ENCODE results near the gene ZNF814.

The ZNF814 gene

DNA sequence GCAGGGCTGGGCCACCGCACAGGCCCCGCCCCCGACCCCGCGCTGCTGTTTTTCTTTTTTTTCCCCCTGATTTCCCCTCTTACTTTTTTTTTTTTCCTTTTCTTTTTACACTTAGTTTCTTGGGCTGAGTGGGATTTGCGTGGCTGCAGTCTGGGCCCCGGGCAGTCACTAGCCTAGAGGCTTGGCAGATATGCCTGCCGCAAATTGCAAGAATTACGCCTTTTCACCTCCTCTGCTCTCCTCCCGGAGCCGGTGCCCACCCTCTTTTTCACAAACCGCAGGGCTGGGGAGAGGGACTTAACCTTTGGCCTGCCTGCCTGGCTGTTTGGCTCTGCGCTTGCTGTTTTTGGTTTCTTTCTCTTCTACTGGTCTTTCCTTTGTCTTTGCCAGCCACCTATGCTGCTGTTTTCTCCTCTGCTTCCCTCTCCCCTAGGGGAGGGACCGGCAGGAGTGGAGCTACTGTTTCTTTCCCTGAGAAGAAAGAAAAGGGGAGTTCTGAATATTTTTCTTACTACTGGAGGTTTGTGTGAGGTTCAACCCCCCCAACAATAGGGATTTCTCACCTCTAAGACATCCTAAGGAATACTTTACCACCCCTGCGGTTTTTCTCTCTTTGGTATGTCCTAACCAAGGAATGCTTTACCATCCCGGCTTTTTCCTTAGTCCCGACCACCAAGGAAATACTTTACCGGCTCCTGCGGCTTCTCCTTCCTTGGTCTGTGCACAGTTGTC lies 85.1 kb downstream of the ZNF814 start:
- no peak for TF ChIP-seq POLR2A (IDR thresholded peaks at IDR 0.05; ENCODE audit: extremely low read depth, insufficient read length)
- TF ChIP-seq MYC (IDR thresholded peaks at IDR 0.05; ENCODE audit: low read depth, low read length): no peak
- no peak overlapping the region for H3K4me3 ChIP-seq (ENCODE audit: low read depth, low read length)
- DNase-seq (ENCODE audit: low read depth): no peak

DNA sequence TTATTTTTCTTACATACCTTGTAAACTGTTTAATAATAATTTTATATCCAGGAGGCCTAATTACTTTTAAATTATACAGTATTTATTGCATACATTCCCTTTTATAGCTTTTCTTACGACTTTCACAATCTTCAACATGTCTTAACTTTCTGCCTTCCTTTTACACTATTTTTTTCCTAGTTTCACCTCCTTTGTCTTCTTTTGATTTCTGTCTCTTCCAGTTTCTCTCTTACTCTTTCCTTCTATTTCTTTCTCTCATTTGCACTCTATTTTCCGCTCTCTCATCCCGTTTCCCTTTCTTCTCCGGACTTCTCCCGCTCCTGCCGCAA lies 85.6 kb downstream of the ZNF814 start:
- DNase-seq (ENCODE audit: low read depth): no peak
- TF ChIP-seq MYC (IDR thresholded peaks at IDR 0.05; ENCODE audit: low read depth, low read length): no peak
- no peak for TF ChIP-seq POLR2A (IDR thresholded peaks at IDR 0.05; ENCODE audit: extremely low read depth, insufficient read length)
- TF ChIP-seq, protein P1, sequence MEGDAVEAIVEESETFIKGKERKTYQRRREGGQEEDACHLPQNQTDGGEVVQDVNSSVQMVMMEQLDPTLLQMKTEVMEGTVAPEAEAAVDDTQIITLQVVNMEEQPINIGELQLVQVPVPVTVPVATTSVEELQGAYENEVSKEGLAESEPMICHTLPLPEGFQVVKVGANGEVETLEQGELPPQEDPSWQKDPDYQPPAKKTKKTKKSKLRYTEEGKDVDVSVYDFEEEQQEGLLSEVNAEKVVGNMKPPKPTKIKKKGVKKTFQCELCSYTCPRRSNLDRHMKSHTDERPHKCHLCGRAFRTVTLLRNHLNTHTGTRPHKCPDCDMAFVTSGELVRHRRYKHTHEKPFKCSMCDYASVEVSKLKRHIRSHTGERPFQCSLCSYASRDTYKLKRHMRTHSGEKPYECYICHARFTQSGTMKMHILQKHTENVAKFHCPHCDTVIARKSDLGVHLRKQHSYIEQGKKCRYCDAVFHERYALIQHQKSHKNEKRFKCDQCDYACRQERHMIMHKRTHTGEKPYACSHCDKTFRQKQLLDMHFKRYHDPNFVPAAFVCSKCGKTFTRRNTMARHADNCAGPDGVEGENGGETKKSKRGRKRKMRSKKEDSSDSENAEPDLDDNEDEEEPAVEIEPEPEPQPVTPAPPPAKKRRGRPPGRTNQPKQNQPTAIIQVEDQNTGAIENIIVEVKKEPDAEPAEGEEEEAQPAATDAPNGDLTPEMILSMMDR (IDR thresholded peaks at IDR 0.05; ENCODE audit: low read depth, low read length): no peak
- TF ChIP-seq, protein P2, sequence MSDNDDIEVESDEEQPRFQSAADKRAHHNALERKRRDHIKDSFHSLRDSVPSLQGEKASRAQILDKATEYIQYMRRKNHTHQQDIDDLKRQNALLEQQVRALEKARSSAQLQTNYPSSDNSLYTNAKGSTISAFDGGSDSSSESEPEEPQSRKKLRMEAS (IDR thresholded peaks at IDR 0.05; ENCODE audit: low read depth, low read length): no peak
- no peak overlapping the region for H3K4me3 ChIP-seq (ENCODE audit: low read depth, low read length)

DNA sequence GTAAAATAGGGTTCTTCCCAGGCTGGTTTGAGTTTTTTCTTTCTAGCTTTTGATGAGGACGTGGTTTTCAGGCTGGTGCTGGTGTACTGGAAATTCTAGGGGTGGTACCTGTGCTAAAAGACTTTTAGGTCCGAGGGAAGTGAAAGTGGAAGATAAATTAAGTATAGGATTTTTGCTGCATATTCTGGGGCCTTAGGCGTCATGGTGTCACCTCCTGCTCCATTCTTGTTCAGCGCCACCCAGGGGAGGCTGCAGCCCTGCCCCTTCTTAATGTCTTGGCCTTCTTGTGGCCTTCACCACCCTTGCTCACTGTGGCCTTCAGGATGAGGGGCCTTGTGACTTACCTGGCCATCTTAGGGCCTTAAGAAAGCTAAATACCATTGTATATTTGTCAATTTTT lies 86.6 kb downstream of the ZNF814 start:
- DNase-seq (ENCODE audit: low read depth): no peak
- TF ChIP-seq, protein P2 (IDR thresholded peaks at IDR 0.05; ENCODE audit: low read depth, low read length): no peak
- TF ChIP-seq MYC (IDR thresholded peaks at IDR 0.05; ENCODE audit: low read depth, low read length) (no peak), POLR2A (IDR thresholded peaks at IDR 0.05; ENCODE audit: extremely low read depth, insufficient read length) (no peak)
- TF ChIP-seq, protein P1 (IDR thresholded peaks at IDR 0.05; ENCODE audit: low read depth, low read length): no peak
- H3K4me3 ChIP-seq (ENCODE audit: low read depth, low read length): no peak overlapping the region

DNA sequence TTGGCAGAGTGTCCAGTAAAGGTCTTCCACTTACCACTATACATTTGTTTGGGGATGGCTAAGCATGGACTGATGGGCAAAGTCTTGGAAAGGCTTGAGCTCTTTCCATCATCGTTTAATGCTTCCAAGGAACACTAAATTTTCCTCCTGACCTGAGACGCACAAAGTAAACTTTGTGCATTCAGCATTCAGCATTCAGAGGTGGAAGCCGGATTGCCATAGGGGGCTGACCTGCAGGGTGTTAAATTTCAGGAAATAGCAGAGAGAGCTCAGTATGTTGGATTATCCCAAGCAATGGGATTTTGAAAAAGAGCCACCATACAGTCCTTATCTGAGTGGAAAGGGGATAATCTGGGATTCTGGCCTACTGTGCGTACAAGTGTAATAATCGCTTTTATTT lies 88.1 kb downstream of the ZNF814 start:
- TF ChIP-seq, protein P2 (IDR thresholded peaks at IDR 0.05; ENCODE audit: low read depth, low read length): no peak
- TF ChIP-seq POLR2A (IDR thresholded peaks at IDR 0.05; ENCODE audit: extremely low read depth, insufficient read length) (no peak), MYC (IDR thresholded peaks at IDR 0.05; ENCODE audit: low read depth, low read length) (no peak)
- TF ChIP-seq, protein P1 (IDR thresholded peaks at IDR 0.05; ENCODE audit: low read depth, low read length): no peak
- no peak overlapping the region for H3K4me3 ChIP-seq (ENCODE audit: low read depth, low read length)
- no peak for DNase-seq (ENCODE audit: low read depth)
